Bronchial epithelial cell (primary cell): ENCODE data around the gene FSTL4. TPM values are rescaled to one million over a fixed set of nuclear protein-coding genes. Genes with fewer than 3 reads are reported as not detected.

Experiments
- DNase-seq: peaks from one replicate; pipeline ENCODE4 v3.0.0-alpha.2; 2010; ENCODE audit warnings: low read depth
- FAIRE-seq: peaks from 2 replicates; lab custom pipeline; 2011; peaks lifted over from hg19 to GRCh38; lab: Jason Lieb, UNC
- H3K27me3 ChIP-seq: 2 replicates; pipeline ENCODE4 v1.5.1; 2011; ENCODE audit warnings: low read length; ENCODE audit not compliant: control insufficient read depth, insufficient read depth
- H3K36me3 ChIP-seq: 2 replicates; pipeline ENCODE4 v1.5.1; 2011; ENCODE audit warnings: low read length; ENCODE audit not compliant: control insufficient read depth, insufficient read depth
- H3K4me3 ChIP-seq: 2 replicates; pipeline ENCODE4 v1.5.1; 2011; ENCODE audit warnings: mild to moderate bottlenecking, low read depth, low read length, control low read depth
- CTCF ChIP-seq: IDR thresholded peaks from 2 replicates; pipeline ENCODE4 v1.5.1; 2011; ENCODE audit warnings: mild to moderate bottlenecking, moderate library complexity, low read length, control low read depth, inconsistent platforms; ENCODE audit not compliant: insufficient read depth, severe bottlenecking
- total RNA-seq: library from RNA; depleted of rRNA; stranded (reverse); fragments of >200 nt; gene quantifications from 2 replicates; pipeline ENCODE4 v1.2.1, GENCODE V29; 2014

Gene FSTL4
- total RNA-seq: 0.26 TPM in 1 of 2 replicates, not detected in the other

GRCh38 chr5:133612249-133612860 is at the start of gene FSTL4:
TSS of gene FSTL4 (minus strand) at chr5:133612541.
- Histone ChIP-seq H3K4me3 (peak within 1 kb of the TSS; percentile 12), H3K36me3 (no peaks in the 10 kb centered on the region), H3K27me3 (peaks cover 28% of the 10 kb centered on the region)
- DNase-seq: no peak
- no peak for FAIRE-seq
- TF ChIP-seq CTCF: peak; percentile 11

GRCh38 chr5:133661389-133661788 is 49.0 kb upstream of the FSTL4 start:
- H3K4me3 ChIP-seq: no peak overlapping the region
- FAIRE-seq: no peak

GRCh38 chr5:133658327-133658726 is 46.0 kb upstream of the FSTL4 start:
- TF ChIP-seq CTCF: no peak
- no peak overlapping the region for H3K4me3 ChIP-seq
- H3K27me3 ChIP-seq: no peaks in the 10 kb centered on the region
- DNase-seq (no peak), FAIRE-seq (no peak)
- H3K36me3 ChIP-seq: no peaks in the 10 kb centered on the region

More at GRCh38 chr5:133661389-133661788, 49.0 kb upstream of the FSTL4 start:
- no peak for DNase-seq
- TF ChIP-seq CTCF: no peak
- Histone ChIP-seq H3K27me3 (no peaks in the 10 kb centered on the region), H3K36me3 (no peaks in the 10 kb centered on the region)

- FAIRE-seq (no peak), DNase-seq (no peak)
- TF ChIP-seq CTCF: no peak
- Histone ChIP-seq H3K4me3 (no peak overlapping the region), H3K36me3 (no peaks in the 10 kb centered on the region), H3K27me3 (no peaks in the 10 kb centered on the region)
Measured at GRCh38 chr5:133657036-133657435, 44.7 kb upstream of the FSTL4 start.

GRCh38 chr5:133655966-133656365 is 43.6 kb upstream of the FSTL4 start:
- peak; percentile 76 for FAIRE-seq
- Histone ChIP-seq H3K27me3 (no peaks in the 10 kb centered on the region), H3K36me3 (no peaks in the 10 kb centered on the region), H3K4me3 (no peak overlapping the region)
- no peak for DNase-seq
- TF ChIP-seq CTCF: no peak

GRCh38 chr5:133653760-133654049 is 41.4 kb upstream of the FSTL4 start:
- DNase-seq (no peak), FAIRE-seq (no peak)
- Histone ChIP-seq H3K36me3 (no peaks in the 10 kb centered on the region), H3K27me3 (no peaks in the 10 kb centered on the region), H3K4me3 (no peak overlapping the region)
- TF ChIP-seq CTCF: no peak
